Fibroblast of peridontal ligament (primary cell): ENCODE measurements around the gene CSNK1E.
A peak's percentile ranks its signal among the peaks of the same experiment; 100 is the strongest.

ENCODE experiments used
- DNase-seq: peaks from one replicate; pipeline ENCODE4 v3.0.0-alpha.2; 2010; ENCODE audit errors: extremely low read depth

CSNK1E gene

DNA sequence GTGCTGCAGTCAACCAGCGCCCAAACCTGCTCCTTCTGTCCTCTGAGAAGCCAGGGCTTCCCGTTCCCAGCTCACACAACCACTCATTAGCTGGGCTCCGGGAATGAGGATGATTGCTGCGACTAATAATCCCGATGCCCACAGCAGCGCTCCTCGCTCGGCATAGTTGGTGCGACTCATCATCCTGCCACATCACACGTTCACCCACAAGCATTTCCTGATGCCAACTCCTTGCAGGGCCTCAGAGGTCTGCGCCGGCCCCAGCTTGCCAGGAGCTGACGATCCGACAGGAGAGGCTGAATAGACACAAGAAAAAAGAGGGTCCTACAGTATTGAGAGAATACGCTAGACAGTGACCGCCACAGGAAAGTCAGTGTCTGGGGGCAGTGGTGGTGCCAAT lies 10.6 kb upstream of the CSNK1E start:
- DNase-seq, result peak; percentile 67

DNA sequence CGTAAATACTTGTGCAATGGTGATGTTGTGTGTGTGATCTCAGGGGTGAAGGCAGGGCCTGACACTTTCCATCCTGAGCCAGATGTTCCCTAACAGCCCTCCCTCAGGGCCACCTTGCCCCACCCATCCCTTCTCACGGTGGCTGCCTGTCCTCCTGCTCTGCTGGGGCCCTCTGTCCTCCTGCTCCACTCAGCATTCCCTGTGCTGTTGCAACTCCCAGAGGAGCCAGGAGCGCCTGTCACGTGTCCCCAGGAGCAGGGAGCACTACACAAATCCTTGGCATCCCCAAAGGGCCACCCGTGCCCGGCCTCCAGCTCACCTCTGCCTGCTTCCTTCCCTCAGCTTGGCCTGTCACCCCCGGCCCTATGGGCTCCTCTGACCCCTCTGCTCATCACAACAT lies 10.2 kb upstream of the CSNK1E start:
- DNase-seq, result no peak

DNA sequence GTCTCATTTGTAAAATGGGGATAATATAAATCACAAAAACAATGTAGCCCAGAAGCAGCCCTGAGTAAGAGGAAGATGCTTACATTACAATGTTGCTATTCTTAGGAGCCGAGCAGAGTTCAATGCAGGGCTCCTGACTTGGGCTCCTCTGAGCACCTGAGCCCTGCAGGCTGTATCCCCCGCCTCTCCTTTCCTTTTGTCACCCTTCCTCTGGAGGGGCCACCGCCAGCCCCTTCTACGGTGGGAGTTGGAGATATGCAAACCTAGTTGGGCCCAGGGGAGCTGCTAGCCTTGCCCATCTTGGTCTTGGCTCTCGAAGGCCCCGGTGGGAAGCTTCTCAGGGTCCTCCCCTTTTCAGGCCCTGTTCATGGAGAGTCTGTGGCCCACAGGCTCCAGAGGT lies 8.4 kb upstream of the CSNK1E start:
- DNase-seq, result no peak

DNA sequence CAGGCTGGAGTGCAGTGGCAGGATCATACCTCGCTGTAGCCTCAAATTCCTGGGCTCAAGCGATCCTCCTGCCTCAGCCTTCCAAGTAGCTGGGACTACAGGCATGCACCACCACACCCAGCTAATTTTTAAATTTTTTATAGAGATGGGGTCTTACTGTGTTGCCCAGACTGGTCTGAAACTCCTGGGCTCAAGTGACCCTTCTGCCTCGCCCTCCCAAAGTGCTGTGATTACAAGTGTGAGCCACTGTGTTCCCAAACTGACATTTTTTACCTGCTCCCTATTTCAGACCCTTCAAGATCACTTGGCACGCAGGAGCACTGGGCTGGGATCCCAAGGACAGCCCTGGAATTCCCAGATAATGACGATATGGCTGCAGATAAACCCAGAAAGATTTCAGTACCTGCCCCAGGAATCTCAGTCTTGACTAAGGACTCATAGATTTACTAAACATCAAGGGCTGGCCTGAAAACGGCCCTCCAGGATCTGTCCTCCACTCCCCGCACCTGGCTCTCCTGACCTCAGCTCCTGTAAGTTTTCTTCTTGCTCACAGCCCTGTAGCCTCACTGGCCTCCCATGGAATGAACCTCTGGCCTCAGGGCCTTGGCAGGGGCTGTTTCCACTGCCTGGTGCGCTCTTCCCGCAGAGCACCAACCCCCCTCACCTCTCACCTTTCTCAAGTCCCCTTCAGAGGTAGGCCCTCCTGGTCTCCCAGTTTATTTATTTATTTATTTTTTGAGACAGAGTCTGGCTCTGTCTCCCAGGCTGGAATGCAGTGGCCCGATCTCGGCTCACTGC lies 3.6 kb upstream of the CSNK1E start:
- no peak for DNase-seq

DNA sequence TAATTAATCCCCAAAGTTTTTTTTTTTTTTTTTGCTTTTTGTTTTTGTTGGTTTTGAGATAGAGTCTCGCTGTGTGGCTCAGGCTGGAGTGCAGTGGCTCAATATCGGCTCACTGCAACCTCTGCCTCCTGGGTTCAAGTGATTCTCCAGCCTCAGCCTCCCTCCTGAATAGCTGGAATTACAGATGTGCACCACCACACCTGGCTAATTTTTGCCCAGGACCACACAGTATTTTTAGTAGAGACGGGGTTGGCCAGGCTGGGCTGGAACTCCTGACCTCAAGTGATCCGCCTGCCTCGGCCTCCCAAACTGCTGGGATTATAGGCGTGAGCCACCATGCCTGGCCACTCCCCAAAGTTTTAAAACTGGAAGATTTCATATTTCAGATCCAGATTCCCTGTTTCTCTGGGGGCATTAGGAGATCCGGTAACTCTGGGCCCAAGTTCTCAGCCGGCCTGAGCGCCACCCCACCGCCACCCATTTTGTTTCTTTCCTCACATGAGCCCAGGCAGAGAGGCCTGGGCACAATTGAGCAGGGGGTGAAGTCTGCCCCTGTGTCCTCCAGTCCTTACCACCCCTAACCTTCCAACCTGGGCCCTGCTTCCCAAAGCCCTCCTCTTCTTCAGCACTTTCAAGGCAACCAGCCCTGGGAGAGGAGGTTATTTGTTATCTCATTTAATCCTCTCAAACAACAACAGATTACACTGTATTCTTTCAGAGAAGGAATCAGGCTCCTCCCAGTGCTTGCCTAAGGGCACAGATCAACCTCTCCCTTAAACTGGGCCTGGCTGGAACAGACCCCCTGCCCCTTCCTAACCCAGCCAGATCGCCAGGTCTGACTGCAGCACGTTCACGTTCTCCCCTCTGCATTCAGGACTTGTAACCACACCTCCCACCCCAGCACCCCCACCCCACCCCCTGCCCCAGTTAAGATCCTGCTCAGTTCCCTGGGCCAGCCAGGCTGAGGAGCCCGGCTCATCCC lies 1.9 kb upstream of the CSNK1E start:
- no peak for DNase-seq

DNA sequence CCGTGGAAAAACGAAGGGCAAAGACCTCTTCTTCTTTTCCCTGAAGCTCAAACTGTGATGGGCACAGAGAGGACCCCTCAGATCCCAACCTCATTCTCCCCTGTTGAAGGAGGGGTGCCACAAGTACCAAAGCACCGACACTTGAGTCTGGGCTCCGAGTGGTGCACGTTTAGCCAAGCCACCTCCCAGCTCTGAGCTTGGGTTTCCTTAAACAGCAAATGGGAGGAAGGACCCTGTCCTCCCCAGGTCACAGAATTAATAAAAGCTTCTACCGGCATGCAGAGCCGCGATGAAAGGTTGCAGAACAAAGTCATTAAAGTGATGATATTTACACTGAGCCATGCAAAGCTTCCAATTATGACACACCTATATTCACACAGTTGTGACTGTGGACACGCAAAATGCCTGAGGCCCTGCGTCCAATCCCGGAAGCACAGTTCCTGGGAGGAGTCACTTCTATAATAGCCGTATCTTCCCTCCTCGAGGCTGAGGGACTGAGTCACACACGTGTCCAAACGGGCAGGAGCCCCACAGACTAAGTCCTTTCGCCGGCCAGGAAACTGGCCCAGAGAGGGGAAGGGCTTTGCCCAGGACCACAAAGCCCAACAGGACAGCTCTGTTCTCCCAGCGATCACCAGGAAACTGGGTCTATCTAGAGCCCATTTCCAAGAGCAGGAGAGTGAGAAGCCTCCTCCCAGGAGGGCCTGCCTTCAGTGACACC lies 922 bp upstream of the CSNK1E start:
- peak; percentile 80 for DNase-seq

DNA sequence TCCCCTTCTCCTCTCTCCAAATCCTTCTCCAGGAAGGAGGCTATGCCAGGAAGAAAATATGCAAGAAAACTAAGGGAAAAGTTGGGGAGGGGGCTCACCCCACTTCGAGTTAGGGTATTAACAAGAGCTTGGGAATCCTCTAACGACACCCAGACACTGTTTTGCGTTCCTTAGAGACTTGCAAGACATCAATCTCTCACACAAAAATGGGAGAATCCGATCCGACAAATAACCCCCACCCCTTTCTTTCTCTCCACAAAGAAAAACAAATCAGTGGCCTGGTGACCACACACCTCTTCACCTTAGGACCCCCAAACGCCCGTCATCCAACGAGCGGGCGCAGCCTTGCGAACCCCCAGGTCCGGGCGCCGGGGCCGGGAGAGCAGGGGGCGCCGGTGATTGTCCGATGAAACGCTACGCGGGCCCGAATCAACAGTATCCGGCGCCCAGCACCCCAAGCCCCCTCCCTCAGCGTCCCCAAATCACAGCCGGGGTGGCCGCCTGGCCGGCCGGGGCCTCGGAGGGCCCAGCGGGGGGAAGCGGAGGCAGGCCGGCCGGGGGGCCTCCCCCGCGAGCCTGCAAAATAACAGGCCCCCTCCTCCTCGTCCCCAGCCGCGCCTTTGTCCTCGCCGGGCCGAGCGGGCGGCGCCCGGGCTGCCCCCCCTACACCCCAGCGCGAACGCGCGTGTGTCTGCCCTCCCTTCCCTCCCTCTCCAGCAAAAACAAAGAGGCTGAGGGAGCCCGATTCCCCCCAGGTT lies 690 bp downstream of the CSNK1E start:
- DNase-seq, result peak; percentile 59

DNA sequence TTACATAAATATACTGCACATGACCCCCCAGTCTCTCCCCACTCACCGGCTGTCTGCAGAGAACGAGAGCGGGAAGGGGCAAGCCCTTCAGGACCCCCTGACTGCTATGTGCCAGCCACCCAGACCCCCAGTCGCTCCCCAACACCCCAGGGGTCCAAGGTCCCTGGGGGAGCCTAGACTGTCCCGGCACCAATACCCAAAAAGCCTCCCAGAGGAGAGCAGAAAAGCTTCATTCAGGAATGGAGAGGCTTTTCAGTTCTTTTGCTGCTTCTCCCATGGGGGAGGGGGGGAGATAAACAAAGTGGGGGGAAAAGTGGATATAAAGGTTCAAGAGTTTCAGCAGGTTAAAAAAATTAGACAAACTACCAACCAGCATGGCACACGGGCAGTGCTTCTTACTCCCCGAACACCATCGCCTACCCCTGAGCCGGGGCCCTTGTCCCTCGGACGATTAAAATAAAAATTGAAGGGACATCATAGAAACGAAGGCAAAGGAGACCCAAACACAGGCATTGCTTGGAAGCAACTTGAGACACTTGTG lies 1.3 kb downstream of the CSNK1E start:
- DNase-seq, result no peak

DNA sequence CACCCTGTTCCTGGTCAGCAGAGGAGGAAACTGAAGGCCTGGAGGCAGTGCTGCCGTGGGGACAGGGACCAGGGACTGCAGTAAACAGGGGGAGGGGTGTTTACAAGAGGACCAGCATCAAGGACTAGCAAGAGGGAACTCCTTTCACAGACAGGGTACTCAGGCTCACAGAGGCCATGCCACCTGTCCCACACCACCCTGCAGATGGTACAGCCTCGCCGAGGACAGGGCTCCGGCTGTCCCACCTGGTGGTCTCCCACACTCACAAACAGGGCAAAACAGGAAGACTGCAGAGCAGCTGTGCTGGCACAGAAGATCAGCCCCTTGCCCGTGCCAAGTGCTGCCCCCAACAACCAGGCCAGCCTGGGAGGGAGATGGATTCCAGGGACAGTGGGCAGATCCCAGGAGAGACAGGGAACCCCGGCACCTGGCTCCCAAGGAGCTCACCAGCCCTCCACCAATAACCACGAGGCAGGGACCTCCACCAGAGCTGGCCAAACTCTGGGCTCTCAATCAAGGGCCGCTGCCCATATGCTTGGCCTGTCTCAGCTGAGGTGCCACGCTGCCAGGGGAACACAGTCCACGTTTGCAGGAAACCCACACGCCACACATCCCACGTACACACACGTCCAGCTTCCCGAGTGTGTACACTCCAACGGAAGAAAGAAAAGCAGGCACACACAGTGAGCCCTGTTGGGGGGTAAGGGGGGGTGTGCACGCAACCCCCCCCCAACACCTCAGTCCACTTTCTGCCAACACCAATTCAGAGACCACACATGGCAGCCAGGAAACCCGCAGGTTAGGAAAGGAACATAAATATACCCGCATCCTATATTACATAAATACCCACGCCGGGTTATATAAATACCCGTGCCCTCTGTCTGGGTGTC lies 2.1 kb downstream of the CSNK1E start:
- DNase-seq, result no peak

DNA sequence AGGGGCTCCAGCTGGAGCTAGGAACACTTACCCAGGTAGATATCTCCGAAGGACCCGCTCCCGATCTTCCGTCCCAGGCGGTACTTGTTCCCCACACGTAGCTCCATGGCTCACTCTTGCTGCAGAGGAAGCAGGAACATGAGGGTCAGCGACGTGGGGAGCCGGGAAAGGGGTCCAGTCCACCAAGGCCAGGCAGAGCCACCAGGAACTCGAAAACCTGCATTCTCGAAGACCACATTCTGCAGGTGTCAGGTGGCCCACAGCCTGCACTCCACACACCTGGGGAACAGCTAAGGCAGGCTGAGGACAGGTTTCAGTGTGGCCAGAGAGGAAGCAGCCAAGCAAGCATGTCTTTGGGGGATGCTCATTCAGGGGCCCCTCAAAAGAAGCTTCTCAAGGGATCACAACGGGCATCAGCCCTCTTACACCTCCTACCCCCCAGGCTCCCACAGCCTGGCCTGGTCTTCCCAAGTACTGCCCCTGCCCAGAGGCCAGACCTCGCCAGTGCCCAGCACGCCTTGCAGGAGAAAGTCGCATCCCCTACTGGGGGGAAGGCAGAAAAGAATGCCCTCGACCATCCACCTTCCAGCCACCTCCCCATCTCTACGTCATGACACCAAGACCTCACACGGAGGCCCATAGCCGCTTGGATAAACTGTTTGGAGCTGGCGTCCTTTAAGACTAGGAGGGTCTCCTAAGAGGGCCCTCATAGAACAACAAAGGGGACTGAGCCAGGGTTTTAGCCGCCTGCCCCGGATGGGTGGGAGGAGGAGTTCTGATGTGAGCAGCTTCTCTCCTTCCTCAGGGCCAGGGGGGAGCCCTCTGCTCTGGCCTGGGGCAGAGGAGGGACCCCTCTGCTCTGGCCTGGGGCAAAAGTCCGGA lies 2.9 kb downstream of the CSNK1E start:
- no peak for DNase-seq

DNA sequence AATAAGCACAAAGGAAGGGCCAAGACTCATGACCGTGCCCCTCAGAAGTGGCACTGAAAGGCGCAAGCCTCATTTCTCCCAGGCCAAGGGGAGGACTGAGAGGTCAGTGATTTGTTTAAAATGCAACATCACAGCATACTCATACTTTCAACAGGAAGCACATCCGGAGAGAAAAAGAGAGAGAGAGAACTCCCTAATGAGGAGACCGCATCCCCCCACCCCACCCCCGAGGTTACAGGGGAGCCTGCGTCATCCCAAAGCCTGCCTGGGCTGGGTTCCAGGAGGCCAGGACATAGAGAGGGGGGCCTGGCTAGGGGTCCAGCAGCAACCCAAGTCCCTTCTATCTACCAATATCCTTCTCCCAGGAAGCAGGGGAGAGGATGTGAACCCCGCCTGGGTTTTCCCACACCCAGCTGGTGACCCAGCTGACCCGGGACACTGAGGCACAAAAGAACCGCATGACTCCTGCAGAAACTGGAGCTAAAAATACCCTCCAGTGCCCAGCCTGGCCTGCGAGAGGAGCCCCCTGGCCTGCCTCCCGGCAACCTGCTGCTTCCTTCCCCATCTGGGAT lies 3.8 kb downstream of the CSNK1E start:
- peak; percentile 83 for DNase-seq

DNA sequence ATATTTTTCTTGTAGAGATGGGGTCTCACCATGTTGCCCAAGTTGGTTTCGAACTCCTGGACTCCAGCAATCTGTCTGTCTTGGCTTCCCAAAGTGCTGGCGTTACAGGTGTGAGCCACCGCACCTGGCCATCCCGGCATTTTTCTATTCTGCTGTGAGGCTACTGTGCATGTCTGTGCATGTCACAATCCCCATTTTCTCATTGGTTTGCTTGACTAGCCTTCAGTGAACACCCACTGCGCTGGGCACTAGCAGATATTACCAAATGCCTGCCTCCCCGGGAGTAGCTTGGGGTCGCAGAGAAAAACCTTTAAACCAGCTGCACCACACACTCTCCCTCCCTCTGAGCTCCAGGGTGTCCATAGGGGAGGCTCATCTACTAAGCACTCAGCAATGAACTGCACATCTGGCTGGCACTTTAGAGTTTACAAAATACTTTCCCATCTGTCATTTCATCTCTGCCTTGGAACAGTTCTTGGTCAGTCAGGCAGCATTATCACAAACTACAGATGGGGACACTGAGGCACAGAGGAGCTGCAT lies 4.9 kb downstream of the CSNK1E start:
- DNase-seq, result peak; percentile 52

DNA sequence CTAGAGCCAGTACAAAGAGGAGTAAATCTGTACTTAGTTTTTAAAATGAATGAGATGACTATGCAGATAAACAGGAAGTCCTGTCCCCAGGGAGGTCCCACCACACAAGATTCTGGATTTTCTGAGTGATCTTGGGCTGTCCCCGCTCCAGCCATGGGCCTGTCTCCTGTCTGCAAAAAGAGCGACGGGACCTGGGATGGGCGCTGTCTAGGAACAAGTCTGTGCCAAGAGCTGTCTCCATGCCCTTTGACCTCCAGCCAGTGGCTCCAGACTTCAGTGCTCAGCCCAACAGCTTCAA lies 6.0 kb downstream of the CSNK1E start:
- DNase-seq, result no peak

DNA sequence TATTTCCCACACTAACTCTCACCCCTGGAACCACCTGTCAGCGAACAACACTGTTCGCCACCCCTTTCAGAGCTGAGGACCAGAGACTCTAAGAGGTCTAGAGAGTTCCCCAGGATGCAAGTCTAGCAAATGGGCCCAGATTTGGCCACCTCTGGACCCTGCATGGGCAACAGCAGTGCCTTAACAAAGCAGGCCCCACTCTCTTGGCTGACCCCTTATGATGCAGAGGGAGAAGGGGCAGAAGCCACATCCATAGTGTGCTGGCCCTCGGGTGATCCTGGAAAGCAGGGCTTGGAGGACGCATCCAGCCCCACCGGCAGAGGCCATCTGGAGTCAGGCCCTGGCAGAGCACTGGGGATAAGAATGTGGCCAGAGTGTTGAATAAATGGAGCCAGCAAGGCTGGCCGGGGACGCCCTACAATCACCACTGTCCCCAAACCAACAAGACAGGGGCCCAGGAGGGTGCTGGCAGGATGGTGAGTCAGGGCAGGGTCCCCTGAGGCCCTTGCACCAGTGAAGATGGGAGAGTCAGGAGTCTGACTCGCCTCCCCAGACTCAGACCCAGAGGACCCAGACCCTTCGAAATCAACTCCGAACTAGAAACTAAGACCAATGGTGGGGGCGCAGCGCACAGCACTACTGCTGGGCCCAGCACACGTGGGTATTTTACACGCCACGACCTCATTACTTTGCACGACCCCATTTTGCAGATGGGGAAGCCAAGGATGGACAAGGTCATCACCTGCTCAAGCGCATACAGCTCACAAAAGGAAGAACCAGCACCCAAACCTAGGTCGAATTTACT lies 6.5 kb downstream of the CSNK1E start:
- DNase-seq, result no peak

DNA sequence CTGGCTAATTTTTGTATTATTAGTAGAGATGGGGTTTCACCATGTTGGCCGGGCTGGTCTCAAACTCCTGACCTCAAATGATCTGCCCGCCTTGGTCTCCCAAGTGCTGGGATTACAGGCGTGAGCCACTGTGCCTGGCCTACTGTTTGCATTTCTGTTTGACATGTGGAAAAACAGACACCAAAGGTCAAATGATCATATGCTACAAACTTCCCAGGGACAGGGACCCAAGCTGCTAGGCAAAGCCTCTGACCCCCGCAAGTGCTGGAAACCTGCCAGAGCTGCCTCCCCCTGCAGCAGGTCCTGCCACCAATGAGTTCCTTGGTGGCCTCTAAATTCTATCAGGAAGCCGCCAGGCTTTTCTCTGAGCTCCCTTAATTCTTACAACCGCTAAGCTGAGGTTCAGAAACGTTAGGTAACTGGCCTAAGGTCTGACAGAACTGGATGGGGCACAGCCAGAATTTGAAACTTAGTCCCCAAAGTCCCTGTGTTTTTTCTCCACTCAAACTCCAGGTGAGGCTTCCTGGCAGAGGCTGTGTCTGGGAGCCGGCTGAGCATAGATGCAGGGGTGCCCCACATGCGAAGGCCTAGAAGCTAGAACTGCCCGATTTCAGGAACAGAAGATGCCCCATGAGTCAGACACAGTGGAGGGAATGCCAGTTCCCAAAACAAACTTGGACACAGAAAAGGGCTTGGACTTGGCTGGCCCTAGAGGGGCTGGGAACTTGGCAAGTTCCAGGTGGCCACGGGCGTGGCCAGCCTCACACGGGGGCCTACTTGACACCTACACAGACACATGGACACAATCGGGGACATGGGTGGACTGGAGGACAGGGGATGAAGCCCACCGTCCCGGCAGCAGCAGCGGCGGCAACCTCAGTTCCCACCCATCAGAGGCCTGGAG lies 7.4 kb downstream of the CSNK1E start:
- DNase-seq, result no peak

DNA sequence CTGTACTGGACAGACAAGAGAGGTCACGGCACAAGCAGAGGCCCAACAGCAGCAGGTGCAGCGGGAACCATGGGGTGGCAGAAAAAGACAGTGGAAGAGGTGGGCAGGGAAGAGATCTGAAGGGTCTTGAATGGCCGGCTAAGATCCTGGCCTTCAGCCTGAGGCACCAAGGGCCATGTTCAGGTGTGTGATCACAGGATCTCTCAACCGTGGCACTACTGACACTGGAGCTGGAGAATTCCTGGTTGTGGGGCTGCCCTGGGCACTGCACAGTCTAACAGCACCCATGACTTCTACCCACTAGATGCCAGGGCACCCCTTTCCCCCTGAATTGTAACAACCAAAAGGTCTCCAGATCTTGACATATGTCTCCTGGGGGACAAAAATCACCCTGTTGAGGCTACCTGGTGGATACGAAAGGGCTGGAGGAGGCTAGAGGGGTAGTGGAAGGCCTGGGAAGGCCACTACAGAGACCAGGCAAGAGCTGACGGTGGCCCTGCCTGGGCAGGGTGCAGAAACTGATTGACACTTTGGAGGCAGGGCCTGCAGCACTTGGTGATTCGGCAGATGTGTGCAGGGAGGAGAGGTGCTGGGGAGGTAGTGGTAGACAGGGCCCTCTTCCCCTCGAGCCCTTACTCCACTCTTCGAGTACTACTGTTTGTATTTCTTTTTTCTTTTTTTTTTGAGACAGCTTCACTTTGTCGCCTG lies 8.3 kb downstream of the CSNK1E start:
- DNase-seq, result no peak
